ENCODE results near the gene ZNRF3.

DNA sequence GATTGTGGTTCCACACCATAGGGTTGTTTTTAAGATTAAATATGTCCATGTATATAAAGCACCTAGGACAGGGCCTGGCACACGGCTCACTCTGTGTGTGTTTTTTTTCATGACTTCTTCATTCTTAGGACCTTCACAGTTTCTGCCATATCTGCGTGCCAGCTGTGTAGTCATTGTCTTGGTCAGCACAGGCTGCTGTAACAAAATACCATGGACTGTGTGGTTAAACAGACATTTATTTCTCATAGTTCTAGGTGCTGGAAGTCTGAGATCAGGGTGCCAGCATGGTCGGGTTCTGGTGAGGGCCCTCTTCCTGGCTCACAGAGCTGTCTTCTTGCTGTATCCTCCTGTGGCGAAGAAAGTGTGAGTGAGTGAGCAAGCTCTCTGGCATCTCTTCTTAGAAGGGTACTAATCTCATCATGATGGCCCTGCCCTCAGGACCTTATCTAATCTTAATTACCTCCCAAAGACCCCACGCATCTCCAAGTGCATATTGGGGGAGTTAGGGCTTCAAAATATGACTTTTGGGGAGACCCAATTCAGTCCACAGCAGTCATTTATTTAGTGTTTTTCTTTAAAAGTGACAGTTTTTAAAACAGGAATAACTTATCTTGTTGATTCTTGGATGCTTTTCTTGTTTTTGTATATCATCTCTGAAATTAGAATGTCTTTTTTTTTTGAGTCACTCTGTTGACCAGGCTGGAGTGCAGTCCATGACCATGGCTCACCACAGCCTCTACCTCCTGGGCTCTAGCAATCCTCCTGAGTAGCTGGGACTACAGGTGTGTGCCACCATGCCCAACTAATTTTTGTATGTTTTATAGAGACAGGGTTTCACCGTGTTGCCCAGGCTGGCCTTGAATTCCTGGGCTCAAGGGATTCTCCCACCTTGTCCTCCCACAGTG, 70.9 kb downstream of the ZNRF3 start:
- TF ChIP-seq, protein P1, sequence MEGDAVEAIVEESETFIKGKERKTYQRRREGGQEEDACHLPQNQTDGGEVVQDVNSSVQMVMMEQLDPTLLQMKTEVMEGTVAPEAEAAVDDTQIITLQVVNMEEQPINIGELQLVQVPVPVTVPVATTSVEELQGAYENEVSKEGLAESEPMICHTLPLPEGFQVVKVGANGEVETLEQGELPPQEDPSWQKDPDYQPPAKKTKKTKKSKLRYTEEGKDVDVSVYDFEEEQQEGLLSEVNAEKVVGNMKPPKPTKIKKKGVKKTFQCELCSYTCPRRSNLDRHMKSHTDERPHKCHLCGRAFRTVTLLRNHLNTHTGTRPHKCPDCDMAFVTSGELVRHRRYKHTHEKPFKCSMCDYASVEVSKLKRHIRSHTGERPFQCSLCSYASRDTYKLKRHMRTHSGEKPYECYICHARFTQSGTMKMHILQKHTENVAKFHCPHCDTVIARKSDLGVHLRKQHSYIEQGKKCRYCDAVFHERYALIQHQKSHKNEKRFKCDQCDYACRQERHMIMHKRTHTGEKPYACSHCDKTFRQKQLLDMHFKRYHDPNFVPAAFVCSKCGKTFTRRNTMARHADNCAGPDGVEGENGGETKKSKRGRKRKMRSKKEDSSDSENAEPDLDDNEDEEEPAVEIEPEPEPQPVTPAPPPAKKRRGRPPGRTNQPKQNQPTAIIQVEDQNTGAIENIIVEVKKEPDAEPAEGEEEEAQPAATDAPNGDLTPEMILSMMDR (IDR thresholded peaks at IDR 0.05) = no peak
- no peak for TF ChIP-seq MXI1 (IDR thresholded peaks at IDR 0.05; ENCODE audit: low read depth, low read length)
- TF ChIP-seq RAD21 (IDR thresholded peaks at IDR 0.05; ENCODE audit: low read length) = no peak
- TF ChIP-seq YY1 (IDR thresholded peaks at IDR 0.05; ENCODE audit: low read depth) = no peak
- TF ChIP-seq NRF1 (IDR thresholded peaks at IDR 0.05; ENCODE audit: low read depth, low read length) = no peak
- TF ChIP-seq, protein P2, sequence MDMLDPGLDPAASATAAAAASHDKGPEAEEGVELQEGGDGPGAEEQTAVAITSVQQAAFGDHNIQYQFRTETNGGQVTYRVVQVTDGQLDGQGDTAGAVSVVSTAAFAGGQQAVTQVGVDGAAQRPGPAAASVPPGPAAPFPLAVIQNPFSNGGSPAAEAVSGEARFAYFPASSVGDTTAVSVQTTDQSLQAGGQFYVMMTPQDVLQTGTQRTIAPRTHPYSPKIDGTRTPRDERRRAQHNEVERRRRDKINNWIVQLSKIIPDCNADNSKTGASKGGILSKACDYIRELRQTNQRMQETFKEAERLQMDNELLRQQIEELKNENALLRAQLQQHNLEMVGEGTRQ (IDR thresholded peaks at IDR 0.05; ENCODE audit: borderline replicate concordance, low read depth, low read length) = no peak
- TF ChIP-seq SIN3A (IDR thresholded peaks at IDR 0.05; ENCODE audit: borderline replicate concordance, low read depth, low read length) = no peak
- no peak for TF ChIP-seq TAF1 (IDR thresholded peaks at IDR 0.05; ENCODE audit: borderline replicate concordance, low read depth, low read length)
- TF ChIP-seq EP300 (IDR thresholded peaks at IDR 0.05; ENCODE audit: borderline replicate concordance in 1 of 2, low read depth in 1 of 2, low read length in 1 of 2) = no peak
- TF ChIP-seq, protein P3, sequence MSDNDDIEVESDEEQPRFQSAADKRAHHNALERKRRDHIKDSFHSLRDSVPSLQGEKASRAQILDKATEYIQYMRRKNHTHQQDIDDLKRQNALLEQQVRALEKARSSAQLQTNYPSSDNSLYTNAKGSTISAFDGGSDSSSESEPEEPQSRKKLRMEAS (IDR thresholded peaks at IDR 0.05; ENCODE audit: low read depth) = no peak

Data from SK-N-SH (cell line).